Measurements from ENCODE around the gene ADCYAP1R1.

The ADCYAP1R1 gene

GRCh38 chr7:31134246-31135188, 82.4 kb downstream of the ADCYAP1R1 start:
- no peaks in the 10 kb centered on the region for H3K27me3 ChIP-seq
- H3K4me3 ChIP-seq (ENCODE audit: low read depth in 1 of 2, low read length in 1 of 2), result no peak overlapping the region
- no peaks in the 10 kb centered on the region for H3K4me1 ChIP-seq (ENCODE audit: control insufficient read depth in 1 of 2, insufficient read depth in 1 of 2, low read depth in 1 of 2, low read length in 1 of 2)
- no peak overlapping the region for H3K27ac ChIP-seq
- no peaks in the 10 kb centered on the region for H3K9me3 ChIP-seq
- no peak for TF ChIP-seq CTCF (IDR thresholded peaks at IDR 0.05)
- no peaks in the 10 kb centered on the region for H3K36me3 ChIP-seq

DNA sequence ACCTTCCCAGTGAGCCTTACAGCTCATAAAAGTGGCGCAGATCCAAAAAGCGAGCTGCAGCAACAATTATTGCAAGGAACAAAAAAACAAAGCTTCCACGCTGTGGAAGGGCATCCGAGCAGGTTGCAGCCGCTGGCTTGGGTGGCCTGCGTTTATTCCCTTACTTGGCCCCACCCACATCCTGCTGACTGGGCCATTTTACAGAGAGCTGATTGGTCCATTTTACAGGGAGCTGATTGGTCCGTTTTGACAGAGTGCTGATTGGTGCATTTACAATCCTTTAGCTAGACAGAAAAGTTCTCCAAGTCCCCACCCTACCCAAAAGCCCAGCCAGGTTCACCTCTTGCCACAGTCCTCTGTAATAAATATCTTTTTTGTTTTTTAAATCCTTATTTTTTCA, 85.1 kb downstream of the ADCYAP1R1 start:
- no peaks in the 10 kb centered on the region for H3K4me1 ChIP-seq (ENCODE audit: control insufficient read depth in 1 of 2, insufficient read depth in 1 of 2, low read depth in 1 of 2, low read length in 1 of 2)
- no peak overlapping the region for H3K4me3 ChIP-seq (ENCODE audit: low read depth in 1 of 2, low read length in 1 of 2)
- no peaks in the 10 kb centered on the region for H3K27me3 ChIP-seq
- no peaks in the 10 kb centered on the region for H3K36me3 ChIP-seq
- H3K27ac ChIP-seq, result no peak overlapping the region
- no peaks in the 10 kb centered on the region for H3K9me3 ChIP-seq
- no peak for TF ChIP-seq CTCF (IDR thresholded peaks at IDR 0.05)

GRCh38 chr7:31145339-31145738, 93.2 kb downstream of the ADCYAP1R1 start:
- no peaks in the 10 kb centered on the region for H3K27me3 ChIP-seq
- H3K9me3 ChIP-seq, result no peaks in the 10 kb centered on the region
- H3K27ac ChIP-seq, result no peak overlapping the region
- no peaks in the 10 kb centered on the region for H3K4me1 ChIP-seq (ENCODE audit: control insufficient read depth in 1 of 2, insufficient read depth in 1 of 2, low read depth in 1 of 2, low read length in 1 of 2)
- no peak for TF ChIP-seq CTCF (IDR thresholded peaks at IDR 0.05)
- H3K4me3 ChIP-seq (ENCODE audit: low read depth in 1 of 2, low read length in 1 of 2), result no peak overlapping the region
- H3K36me3 ChIP-seq, result no peaks in the 10 kb centered on the region

GRCh38 chr7:31146030-31146429, 93.9 kb downstream of the ADCYAP1R1 start:
- H3K27me3 ChIP-seq, result no peaks in the 10 kb centered on the region
- H3K9me3 ChIP-seq, result no peaks in the 10 kb centered on the region
- TF ChIP-seq CTCF (IDR thresholded peaks at IDR 0.05), result no peak
- H3K27ac ChIP-seq, result no peak overlapping the region
- H3K36me3 ChIP-seq, result no peaks in the 10 kb centered on the region
- no peaks in the 10 kb centered on the region for H3K4me1 ChIP-seq (ENCODE audit: control insufficient read depth in 1 of 2, insufficient read depth in 1 of 2, low read depth in 1 of 2, low read length in 1 of 2)
- no peak overlapping the region for H3K4me3 ChIP-seq (ENCODE audit: low read depth in 1 of 2, low read length in 1 of 2)

GRCh38 chr7:31146538-31146937, 94.4 kb downstream of the ADCYAP1R1 start:
- H3K27me3 ChIP-seq, result no peaks in the 10 kb centered on the region
- H3K4me1 ChIP-seq (ENCODE audit: control insufficient read depth in 1 of 2, insufficient read depth in 1 of 2, low read depth in 1 of 2, low read length in 1 of 2), result no peaks in the 10 kb centered on the region
- no peak overlapping the region for H3K27ac ChIP-seq
- TF ChIP-seq CTCF (IDR thresholded peaks at IDR 0.05), result no peak
- H3K9me3 ChIP-seq, result no peaks in the 10 kb centered on the region
- H3K36me3 ChIP-seq, result no peaks in the 10 kb centered on the region
- H3K4me3 ChIP-seq (ENCODE audit: low read depth in 1 of 2, low read length in 1 of 2), result no peak overlapping the region

All from neutrophil (primary cell).